Stimulated activated CD4-positive, alpha-beta T cell treated with anti-CD3 and anti-CD28 coated beads, Interleukin-1b, Interleukin-23, amount 100 ng/mL, for 24 hours (primary cell): ENCODE data around the gene ST6GALNAC5.
"Not testable (repeated sequence)": the region's sequence is repeated elsewhere in the genome, so short reads cannot be mapped to it uniquely, and the experiment has no call there.

Experiments
- DNase-seq, 4 experiments: peaks; one replicate each; pipeline ENCODE4 v3.0.0-alpha.2; 2020; ENCODE audit warnings: low read depth in 4 of 4, low spot score in 1 of 4

Gene ST6GALNAC5

DNA sequence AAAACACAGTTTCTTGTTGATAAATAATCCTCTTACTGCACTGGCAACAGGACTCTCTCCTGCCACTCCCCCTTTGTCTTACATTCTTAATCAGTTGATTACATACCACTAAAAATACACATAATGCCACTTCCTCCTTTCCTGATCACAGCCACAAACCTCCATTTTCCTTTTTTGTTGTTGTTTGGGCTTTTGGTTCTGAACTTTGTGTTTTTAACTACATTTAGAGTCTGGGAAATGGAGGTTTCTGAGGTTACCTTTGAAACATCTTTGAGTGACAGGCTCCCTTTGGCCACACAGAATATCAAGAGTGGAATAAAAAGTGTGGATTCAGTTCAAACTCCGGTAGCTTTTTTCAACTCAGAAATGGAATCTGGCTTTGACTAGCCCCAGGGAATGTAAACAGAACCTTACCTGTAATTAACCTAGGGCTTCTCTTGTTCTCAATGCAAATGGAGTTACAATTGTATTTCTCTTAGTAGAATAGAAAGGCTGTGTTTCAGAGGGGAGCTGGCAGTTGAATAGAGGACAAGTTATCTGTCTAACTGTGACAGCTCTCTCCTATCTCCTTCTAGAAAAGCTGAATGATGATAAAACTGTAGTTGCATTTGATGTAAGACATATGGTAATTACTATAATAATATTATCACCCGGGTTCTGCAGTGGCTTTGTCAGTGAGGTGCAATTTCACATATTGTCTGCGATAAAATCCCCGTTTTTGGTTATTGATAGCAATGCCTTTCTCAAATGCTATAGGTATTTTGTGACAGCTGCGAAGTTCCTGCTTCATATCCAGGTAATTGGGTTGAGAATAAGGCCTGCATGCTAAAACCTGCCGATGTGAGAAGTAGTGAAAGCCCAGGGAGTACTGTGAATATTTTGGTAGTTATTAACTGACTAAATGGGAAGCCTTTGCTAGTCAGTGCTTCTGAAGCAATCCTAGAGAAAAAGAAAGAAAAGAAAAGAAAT is 66.9 kb downstream of the ST6GALNAC5 start:
- DNase-seq, result no peak

DNA sequence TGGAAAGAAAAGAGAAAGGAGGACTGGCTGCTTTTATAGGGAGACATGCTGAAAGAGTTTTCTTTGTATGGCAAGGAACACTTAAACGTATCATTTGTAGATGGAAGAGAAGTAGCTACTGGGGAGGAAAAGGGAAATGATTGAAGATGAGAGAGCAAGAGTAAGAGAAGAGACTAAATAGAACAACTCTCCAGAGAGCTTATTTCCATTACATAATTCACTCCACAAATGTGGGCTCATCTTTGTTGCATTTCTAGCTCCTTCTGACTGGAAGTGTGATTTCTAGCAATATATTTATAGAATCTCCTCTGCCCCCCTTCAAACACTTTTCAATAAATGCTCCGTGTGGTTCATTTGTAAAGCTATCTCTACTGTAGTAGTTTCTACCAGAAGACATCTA is 71.0 kb downstream of the ST6GALNAC5 start:
- DNase-seq, result no peak

DNA sequence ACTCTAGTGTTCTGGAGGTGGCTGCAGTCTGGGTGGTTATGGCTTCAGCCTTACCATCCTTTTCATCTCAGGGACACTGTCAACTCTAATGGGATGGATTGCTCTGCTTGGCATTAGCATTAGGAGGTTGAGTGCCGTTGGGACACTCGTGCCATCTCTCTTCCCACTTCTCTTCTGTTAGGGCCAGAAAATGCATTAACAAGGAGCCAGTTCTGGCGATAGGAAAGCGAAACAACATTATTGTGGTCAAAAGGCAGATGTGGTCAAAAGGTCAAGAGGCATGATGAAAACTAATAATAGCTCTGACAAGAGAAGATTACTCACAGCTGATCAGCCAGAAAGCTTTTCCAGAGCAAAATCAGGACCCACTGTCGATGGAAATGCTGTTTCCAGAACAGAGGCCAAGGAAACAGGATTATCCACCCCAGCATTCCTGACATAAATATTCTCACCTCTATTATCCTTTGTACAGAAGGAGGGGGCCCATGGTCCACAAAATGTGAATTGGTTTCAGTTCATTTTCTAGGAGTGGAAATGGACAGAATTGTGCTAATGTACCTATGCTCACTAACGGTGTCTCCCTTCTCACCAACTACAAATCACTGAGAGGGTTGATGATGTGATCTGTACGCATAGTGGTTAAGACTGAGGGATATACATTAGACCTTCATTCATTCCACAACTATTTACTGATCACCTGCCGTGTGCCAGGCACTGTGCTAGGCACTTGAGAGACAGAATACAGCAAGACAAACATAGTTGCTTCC is 72.0 kb downstream of the ST6GALNAC5 start:
- DNase-seq, result no peak

DNA sequence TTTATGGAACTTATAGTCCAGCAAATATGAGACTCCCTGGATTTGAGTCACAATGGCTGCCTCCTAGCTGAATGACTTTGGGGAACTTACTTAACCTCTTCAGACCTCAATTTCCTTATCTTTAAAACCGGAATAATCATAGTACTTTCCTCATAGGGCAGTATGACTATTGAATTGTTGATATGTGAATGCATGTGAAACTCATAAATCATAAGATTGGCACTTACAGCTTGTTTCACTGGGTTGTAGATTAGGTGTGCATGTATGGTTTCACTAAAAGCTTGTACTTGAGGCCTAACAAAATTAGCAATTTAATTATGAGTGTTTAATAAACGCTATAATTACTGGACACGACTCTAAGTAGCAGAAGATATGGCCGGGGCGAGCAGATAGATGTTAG is 72.5 kb downstream of the ST6GALNAC5 start:
- no peak for DNase-seq

DNA sequence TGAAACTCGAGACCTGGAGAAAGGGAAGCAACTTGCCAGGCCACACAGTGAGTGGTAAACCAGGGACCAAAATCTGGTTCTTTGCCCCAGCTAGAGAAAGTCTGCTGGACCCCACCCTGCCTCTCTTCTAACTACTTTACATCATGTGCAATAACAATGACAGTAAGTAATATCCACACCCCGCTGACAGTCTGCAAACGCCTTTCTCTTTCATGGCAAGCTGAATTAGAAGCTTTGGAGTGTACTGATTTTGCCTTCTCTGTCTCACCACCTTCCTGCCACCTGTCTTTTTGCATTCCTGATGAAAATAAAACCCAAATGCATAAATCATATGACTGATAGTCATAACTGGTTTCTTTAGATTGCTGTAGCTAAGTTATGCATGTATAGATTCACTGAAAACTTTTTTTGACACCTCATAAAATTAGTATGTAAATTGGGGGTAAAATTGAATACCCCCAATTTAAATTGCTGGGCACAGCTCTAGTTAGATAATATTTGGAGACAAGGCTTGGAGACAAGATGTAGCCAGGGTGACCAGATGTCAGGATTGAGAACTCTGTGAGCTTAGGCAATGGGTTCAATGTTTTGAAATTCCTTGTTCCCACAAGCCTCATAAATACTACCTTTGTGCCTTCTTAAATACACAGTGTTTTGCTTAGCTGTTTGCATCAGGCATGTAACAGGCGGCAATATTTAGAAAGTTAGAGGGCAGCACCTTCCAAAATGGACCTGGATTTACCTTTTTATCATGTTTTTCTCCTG is 73.5 kb downstream of the ST6GALNAC5 start:
- no peak for DNase-seq

DNA sequence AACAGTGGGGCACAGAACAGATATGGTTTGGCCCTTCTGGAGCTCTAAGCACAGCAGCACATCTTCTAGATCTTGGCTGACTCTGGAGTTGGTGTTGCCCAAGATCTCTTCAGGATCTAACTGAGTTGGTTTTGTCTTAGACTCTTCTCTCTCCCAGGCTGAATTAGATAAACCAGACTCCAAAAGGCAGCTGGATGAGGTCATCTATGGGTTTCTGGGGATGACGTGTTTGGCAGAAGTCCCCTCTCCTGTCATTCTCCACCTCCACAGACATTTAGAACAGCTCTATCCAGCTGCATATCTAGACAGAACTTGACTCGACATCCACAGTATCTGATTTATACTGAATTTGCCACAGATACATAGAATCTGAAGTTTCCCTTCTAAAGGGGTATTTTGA is 75.3 kb downstream of the ST6GALNAC5 start:
- DNase-seq, result no peak

DNA sequence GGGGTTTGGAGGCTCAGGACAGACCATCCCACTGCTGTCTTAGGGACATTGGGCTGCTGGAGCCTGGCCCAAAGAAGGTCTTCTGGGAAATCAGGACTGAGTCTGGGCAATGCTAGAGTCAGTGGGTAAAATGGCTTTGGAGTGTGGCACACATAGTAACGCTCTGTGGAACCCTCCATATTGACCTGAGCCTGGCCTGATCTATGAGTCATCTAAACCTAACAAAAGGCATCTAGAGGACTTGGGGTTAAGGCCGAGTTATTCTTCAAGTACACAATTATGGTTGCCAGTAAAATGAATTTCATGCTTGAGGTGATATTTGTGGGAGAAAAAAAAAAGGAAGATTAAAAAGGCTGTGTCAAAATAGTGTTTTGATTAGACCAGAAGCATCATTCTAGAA is 77.7 kb downstream of the ST6GALNAC5 start:
- no peak for DNase-seq

DNA sequence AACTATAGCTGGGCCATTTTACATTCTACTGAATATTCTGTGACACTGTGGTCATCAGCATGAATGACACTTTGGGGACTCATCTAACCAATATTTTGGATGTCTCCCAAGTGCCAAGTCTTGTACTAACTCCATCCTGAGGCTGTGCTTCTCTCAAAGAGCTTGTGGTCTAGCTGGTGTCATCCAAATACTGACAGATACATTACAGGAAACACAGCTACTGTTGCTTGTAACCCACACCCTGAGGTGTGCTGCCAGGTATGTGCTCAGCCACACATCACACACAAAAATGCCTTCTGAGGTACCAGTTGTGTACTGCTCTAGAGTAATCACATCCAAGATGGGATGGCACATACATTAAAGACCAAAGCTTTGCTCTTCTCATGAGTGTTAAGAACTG is 81.6 kb downstream of the ST6GALNAC5 start:
- no peak for DNase-seq

DNA sequence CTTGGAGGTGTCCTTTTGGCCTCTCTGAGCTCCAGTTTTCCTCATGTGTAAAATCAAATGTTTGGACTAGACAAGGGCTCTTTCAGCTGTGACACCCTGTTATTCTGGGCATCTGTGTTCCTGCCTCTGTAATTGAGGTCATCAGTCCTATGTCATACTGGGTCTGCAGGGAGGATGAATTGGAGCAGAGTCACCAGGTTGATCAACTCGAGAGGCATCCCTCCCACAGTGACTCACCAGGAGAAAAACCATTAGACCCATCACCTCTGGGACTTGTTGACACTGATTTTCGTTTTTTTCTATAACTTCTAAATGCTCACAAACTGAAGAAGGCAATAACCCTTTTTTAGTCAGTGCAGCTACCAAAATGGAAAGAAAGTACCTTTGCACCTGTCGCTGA is 82.2 kb downstream of the ST6GALNAC5 start:
- no peak for DNase-seq

DNA sequence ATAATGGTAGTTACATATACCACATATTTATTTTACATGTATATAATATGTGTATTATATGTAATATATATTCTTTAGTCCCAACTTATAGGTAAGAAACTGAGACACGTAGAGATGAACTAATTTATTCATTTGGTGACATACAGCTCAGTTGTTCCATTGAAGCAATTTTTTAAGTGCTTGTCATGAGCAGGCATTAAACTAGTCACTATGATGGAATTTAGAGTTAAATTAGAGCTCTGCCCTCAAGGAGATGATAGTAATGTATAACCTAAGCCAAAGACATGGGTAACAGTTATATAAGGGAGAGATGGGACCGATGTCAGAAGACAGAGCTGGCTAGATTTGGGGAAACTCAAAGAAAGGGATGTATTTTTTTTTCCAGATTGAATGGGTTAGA is 83.0 kb downstream of the ST6GALNAC5 start:
- no peak for DNase-seq

DNA sequence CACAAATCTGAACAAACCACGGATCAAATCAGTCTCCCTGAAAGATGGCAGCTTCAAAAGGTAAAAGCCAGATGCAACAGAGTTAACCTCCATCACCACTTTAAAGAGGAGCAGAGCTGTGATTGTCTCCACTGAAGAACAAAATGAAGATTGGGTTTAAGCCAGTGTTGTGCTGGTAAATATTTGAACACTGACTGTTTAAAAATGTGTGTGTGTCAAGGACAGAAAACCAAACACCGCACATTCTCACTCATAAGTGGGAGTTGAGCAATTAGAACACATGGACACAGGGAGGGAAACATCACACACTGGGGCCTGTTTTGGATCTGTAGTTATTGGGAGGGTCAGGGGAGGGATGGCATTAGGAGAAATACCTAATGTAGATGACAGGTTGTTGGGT is 83.9 kb downstream of the ST6GALNAC5 start:
- DNase-seq, result no peak

DNA sequence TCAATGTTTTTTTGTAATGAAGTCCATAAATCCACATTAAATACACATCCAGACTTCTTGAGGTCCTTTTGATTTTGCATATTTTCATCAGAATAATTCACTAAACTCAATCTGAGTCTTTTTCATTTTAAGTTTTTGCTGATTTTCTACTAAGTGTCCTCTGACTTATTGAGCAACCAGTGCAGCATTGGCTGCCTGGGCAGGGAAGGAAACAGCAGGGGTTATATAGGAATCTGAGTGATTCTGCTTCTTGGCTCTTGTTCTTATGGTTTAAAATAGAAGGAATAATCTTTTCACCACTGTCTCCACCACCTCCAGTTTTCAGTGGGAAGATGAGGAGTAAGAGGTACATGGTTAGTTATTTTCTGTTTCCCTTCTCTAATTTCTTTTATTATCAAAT is 88.4 kb downstream of the ST6GALNAC5 start:
- DNase-seq, result no peak

DNA sequence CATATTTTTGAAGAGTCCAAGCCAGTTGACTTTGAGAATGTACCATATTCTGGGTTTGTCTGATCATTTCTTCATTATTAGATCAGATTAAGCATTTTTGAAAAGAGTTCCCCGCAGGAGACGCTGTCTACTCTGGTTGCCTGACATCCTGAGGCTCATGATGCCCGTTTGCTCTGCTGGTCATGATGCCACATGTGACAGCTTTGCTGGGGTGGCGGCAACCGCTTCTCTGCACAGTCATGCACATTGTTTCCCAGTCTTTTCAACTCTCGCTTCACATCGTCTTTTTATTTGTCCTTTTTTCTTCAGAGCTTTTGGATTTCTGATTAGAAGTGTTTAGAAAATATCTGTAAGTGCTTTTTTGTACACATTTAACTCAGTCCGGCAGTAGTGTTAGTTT is 90.7 kb downstream of the ST6GALNAC5 start:
- no peak for DNase-seq

DNA sequence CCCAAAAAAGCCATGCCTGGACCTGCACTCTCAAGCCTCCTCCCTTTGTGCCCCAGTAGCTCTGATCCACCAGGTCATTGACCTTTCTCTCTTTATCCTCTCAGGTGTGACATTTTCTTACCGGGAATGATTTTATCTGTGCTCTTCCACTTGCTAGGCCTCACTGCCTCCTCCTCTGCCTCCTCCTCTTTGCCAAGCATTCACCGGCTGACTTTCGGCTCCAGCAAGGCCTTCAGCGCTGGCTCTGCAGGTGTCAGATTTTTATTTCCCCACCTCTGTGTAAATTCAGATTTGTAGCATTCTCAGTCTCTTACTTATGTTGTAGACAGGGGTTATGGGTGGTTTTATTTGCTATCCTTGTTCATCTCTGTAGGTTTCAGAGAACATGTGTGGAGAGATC is 91.5 kb downstream of the ST6GALNAC5 start:
- DNase-seq, result no peak

DNA sequence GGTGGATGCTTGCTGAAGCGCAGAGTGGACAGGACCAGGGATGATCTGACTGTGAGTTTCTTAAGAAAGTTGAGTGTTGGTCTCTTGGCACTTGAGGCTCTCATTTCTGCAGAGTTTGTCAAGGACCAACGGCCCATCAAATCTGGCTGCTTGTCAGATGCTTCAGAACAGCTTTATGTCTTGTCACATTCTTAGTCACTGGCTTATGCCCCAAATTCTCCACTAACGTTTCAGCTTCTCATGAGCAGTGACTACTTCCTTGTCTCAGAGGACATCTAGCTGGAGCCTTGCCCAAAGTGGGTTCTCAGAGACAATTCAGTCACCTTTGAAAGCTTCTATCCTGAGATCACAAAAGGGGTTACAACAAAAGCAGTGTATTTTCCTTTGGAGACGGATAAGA is 92.3 kb downstream of the ST6GALNAC5 start:
- no peak for DNase-seq

DNA sequence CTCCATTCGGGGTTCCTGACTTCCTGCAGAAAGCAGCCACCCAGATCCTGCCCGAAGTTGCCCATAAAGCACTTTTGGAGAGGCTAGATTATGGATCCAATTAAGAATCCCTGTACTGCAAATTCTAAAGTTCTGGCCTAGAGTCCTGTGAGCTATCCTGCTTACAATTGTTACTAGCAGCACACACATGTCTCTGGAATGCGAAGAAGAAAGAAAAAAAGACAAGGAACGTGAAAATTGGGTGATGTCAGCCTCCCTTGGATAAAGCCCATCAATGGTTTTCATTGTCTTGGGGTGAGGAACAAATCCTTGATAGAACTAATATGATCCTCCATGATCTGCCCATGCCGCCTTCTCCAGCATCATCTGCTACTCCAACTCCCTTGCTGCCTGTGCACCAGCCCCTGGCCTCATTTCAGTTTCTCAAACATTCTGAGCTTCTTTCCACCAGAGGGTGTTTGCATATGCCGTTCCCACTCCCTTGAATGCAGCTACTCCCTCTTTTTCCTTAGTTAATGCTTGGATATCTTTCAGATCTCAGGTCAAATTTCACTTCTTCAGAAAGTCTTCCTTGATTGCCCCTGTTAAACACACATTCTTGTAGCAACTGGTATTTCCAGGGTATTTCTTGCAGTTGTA is 94.0 kb downstream of the ST6GALNAC5 start:
- no peak for DNase-seq

DNA sequence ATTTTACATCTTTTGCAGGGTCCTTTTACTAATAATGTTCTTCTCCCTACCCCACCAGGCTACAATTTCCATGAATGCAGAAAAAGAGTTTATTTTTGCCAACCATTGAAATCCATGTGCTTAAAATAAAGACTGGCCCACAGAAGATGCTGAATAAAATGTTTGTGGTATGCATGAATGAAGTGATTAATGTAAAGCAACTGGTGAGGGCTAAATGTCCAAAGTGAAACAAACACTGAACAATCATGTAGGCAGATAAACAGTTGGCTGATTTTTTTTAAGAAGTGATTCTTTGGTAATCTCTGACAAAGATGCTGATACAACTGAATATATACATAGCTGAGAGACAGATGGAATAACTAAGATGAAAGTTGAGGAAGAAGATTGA is 94.5 kb downstream of the ST6GALNAC5 start:
- DNase-seq, result no peak

DNA sequence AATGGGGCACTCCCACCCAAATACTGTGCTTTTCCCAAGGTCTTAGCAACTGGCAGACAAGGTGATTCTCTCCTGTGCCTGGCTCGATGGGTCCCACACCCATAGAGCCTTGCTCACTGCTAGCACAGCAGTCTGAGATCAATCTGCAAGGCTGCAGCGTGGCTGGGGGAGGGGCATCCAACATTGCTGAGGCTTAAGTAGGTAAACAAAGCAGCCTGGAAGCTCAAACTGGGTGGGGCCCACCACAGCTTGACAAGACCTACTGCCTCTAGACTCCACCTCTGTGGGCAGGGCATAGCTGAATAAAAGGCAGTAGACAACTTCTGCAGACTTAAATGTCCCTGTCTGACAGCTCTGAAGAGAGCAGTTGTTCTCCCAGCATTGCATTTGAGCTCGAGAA is 114.0 kb downstream of the ST6GALNAC5 start:
- DNase-seq, result not testable (repeated sequence)

DNA sequence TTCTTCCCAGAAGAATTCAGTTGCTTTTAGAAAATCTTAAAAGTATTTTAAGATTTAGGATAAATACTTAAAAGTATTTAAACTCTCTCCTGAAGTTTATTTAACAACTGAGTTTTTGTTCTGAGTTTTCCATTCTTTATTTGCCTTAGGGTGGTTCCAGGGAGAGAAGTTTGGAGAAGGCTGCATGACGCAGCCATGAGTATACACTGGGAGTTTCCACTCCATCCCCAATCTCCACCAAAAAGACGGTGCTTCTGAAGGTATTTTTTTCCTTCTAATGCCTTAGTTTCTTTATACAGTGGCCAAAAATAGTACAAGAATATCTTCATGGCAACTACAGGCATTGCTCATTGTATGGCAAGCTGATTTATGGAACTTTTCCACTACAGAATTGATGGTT is 122.7 kb downstream of the ST6GALNAC5 start:
- DNase-seq, result no peak

DNA sequence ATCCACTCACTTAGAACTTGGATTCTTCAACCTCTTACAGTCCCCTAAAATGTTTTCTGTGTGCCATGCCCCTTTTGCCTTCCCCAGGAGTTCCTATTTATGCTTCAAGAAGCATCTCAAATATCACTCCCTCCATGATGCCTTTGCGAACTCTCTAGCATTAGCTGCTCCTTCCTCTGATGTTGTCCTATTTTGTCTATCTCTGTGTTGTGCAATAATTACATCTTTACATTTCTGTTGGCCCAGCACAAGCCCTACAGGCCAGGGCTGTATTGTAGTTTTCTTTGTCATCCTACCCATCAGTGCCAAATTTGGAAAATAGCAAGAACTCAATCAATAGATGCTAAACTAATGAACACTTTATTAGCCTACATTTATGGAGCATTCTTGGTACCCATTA is 125.8 kb downstream of the ST6GALNAC5 start:
- no peak for DNase-seq

DNA sequence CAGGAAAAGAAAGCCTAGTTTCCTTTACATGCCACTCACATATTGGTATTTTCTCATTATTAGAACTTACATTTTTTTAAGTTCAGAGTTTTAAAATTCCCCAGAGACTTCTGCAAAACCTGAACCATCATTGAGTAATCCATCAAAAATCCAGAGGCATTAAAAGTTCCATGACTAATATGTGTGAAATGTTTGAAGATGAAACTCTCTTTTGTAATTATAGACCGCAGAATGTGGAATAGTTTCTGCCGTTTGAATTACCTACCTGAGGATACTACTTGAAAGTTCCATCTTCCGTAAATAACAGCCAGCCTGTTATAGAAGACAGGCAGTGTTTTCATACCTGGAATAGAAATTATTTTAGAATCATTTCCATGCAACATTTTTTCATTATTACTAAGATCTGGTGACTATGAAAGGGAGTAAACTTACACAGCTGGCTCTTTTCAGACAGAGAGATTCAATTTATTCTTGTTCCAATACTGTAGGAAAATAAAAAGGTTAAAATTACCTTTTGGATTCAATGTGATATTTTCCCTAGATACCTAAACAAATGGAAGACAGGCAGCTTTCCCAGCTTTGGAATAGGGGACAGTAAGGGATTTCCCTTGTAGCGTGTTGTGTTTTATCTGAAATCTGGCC is 131.4 kb downstream of the ST6GALNAC5 start:
- DNase-seq, result no peak
